LNCAP (cell line): ENCODE measurements around the gene FOSB.

Experiments used
- CTCF ChIP-seq: fragments of 450-650 bp; IDR thresholded peaks from 2 replicates; pipeline ENCODE4 v1.5.1; 2017; ENCODE audit warnings: mild to moderate bottlenecking

Gene FOSB

GRCh38 chr19:45467456-45468158 lies at the start of gene FOSB:
TSS of gene FOSB (plus strand) at chr19:45467996. CDS start at chr19:45468587, 591 bp downstream.
- TF ChIP-seq CTCF = no peak

GRCh38 chr19:45418802-45419201 lies 49.0 kb upstream of the FOSB start:
- no peak for TF ChIP-seq CTCF

GRCh38 chr19:45419396-45419795 lies 48.4 kb upstream of the FOSB start:
- TF ChIP-seq CTCF = no peak

GRCh38 chr19:45419895-45420294 lies 47.9 kb upstream of the FOSB start:
- no peak for TF ChIP-seq CTCF

GRCh38 chr19:45420356-45420755 lies 47.4 kb upstream of the FOSB start:
- TF ChIP-seq CTCF = no peak

GRCh38 chr19:45420871-45421270 lies 46.9 kb upstream of the FOSB start:
- TF ChIP-seq CTCF = no peak

GRCh38 chr19:45421947-45422498 lies 45.8 kb upstream of the FOSB start:
- TF ChIP-seq CTCF = no peak
